HepG2 (cell line): ENCODE measurements around the gene SRSF6. TPM values are rescaled to one million over a fixed set of nuclear protein-coding genes. Genes with fewer than 3 reads are reported as not detected.
A peak's percentile ranks its signal among the peaks of the same experiment; 100 is the strongest.

Source experiments
- ATF7-NPFF ChIP-seq: sonication (generic); formaldehyde crosslinking; IDR thresholded peaks from 2 replicates; pipeline ENCODE4 v1.8.1; 2023; ENCODE audit warnings: mild to moderate bottlenecking, low read depth, missing genetic modification reagents, moderate library complexity
- CSRNP2 ChIP-seq: sonication (generic); formaldehyde crosslinking; conservative IDR thresholded peaks from 2 replicates; pipeline ENCODE4 v1.8.0; 2022; ENCODE audit warnings: low read depth, missing genetic modification reagents
- ELF3 ChIP-seq: IDR thresholded peaks from 2 replicates; pipeline ENCODE4 v1.6.1; 2016; ENCODE audit warnings: missing genetic modification reagents, missing compliant biosample characterization
- JUND ChIP-seq: sonication (generic); formaldehyde crosslinking; IDR thresholded peaks from 2 replicates; pipeline ENCODE4 v1.8.0; 2022; ENCODE audit warnings: mild to moderate bottlenecking, missing genetic modification reagents
- KDM3A ChIP-seq: IDR thresholded peaks from 2 replicates; pipeline ENCODE4 v1.6.1; 2018; ENCODE audit warnings: low read depth, missing compliant biosample characterization
- PLRG1 ChIP-seq: fragments of 450-650 bp; conservative IDR thresholded peaks from 2 replicates; pipeline ENCODE4 v1.6.1; 2016
- POLR2G ChIP-seq: fragments of 200-400 bp; formaldehyde crosslinking; IDR thresholded peaks from 2 replicates; pipeline ENCODE4 v1.6.1; 2018; ENCODE audit warnings: mild to moderate bottlenecking, low read depth, low read length, moderate library complexity
- RAD51 ChIP-seq: fragments of 450-650 bp; IDR thresholded peaks from 2 replicates; pipeline ENCODE4 v1.6.1; 2016; ENCODE audit warnings: borderline replicate concordance
- SKI ChIP-seq: fragments of 450-650 bp; IDR thresholded peaks from one replicate; pipeline ENCODE4 v1.6.1; 2018; ENCODE audit warnings: mild to moderate bottlenecking; ENCODE audit not compliant: partially characterized antibody
- ZHX1 ChIP-seq: sonication (generic); formaldehyde crosslinking; IDR thresholded peaks from 2 replicates; pipeline ENCODE4 v1.8.1; 2022; ENCODE audit warnings: low read depth, mild to moderate bottlenecking, missing genetic modification reagents
- ZNF292 ChIP-seq: sonication (generic); formaldehyde crosslinking; IDR thresholded peaks from 2 replicates; pipeline ENCODE4 v1.8.1; 2022; ENCODE audit warnings: mild to moderate bottlenecking, low read depth, missing genetic modification reagents, borderline replicate concordance
- ZNF530 ChIP-seq: sonication (generic); formaldehyde crosslinking; IDR thresholded peaks from 2 replicates; pipeline ENCODE4 v1.5.0; 2020; ENCODE audit warnings: low read depth, mild to moderate bottlenecking, missing genetic modification reagents
- ZNF619 ChIP-seq: sonication (generic); formaldehyde crosslinking; IDR thresholded peaks from 2 replicates; pipeline ENCODE4 v1.4.0; 2020; ENCODE audit warnings: mild to moderate bottlenecking, missing genetic modification reagents
- ZNF770 ChIP-seq: sonication (generic); formaldehyde crosslinking; IDR thresholded peaks from 2 replicates; pipeline ENCODE4 v1.5.0; 2020; ENCODE audit warnings: mild to moderate bottlenecking, missing genetic modification reagents
- polyA plus RNA-seq, 8 experiments: library from polyadenylated mRNA; depleted of rRNA in 3 of 8; stranded (reverse) in 7 of 8; unstranded in 1 of 8; fragments of >200 nt; fragmentation: Illumina TruSeq in 4 of 8; extraction: Trizol in 4 of 8; gene quantifications; 2 replicates each; pipeline versions ENCODE4 v1.2.1 to v1.2.3, GENCODE V29; 2011 to 2016; ENCODE audit warnings: low read depth in 4 of 8, missing spikeins in 1 of 8, mixed read lengths in 1 of 8; ENCODE audit not compliant: insufficient read depth in 1 of 8
- total RNA-seq, 5 experiments: library from RNA; depleted of rRNA; stranded (reverse); fragments of >200 nt; fragmentation: Illumina TruSeq; extraction: Trizol; gene quantifications; 2 replicates each; pipeline ENCODE4 v1.2.3, GENCODE V29; 2016; ENCODE audit warnings: low read depth in 1 of 5

The SRSF6 gene
- total and polyA plus RNA-seq, 2 of the 13 experiments (the other 11 are each of a cell fraction or from before 2014, with no cell fraction given), result 156 to 194 TPM

GRCh38 chr20:43507150-43508080 is 49.7 kb downstream of the SRSF6 start, which contains the start of gene L3MBTL1 (continued):
- TF ChIP-seq SKI (peak; percentile 13), ZNF619 (CRISPR knock-in tag) (peak; percentile 52; the same call in 1 of the 2 replicates), ZHX1 (CRISPR knock-in tag) (no peak), ELF3 (CRISPR knock-in tag) (peak; percentile 57), ZNF770 (CRISPR knock-in tag) (peak; percentile 66), ZNF530 (CRISPR knock-in tag) (no peak), PLRG1 (no peak), ZNF292 (CRISPR knock-in tag) (no peak), ATF7-NPFF (CRISPR knock-in tag) (peak; percentile 93), RAD51 (no peak), CSRNP2 (no peak), JUND (CRISPR knock-in tag) (peak; percentile 53; the same call in 1 of the 2 replicates), POLR2G (peak; percentile 84), KDM3A (no peak; the same call in 1 of the 2 replicates)
- TF ChIP-seq, all 625 proteins: peak for 286
